NCI-H2107 (cell line): Measurements from ENCODE around the gene UGT1A7.
A peak's percentile ranks its signal among the peaks of the same experiment; 100 is the strongest.
"Not testable (repeated sequence)": the region's sequence is repeated elsewhere in the genome, so short reads cannot be mapped to it uniquely, and the experiment has no call there.

Experiments used
- DNase-seq: peaks from one replicate; lab custom pipeline; 2025; lab: John Stamatoyannopoulos, UW

UGT1A7 gene

DNA sequence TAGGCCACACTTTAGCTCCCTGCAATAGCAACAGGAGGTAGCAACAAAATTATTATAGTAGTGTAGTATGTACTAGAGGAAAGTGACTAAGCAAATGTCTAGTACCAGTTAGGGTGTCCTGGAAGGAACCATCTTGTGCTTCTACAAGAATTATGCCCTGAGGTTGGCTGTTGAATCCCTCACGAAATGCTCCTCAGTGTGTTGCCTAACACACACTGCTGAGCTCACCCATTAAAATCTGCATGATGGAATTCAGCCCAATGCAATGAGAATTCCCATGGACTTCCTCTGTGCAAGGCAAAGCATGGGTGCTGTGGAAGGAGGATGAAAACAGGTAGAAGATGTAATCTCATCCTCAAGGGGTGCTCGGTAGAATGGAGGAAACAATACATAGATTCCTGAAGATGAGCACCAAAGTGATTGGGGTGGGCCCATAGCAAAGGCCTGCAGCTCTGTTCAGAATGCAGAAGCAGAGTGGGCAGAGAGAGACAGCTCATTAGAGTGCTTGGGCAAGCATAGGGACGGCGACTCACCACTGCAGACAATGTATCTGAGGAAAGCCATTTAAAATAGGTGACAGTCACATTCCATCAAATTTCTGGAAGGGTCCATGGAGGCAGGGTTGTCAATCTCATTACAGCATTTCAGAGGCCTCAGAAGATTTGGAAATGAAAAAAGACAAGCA lies 1.2 kb upstream of the UGT1A7 start:
- no peak for DNase-seq

DNA sequence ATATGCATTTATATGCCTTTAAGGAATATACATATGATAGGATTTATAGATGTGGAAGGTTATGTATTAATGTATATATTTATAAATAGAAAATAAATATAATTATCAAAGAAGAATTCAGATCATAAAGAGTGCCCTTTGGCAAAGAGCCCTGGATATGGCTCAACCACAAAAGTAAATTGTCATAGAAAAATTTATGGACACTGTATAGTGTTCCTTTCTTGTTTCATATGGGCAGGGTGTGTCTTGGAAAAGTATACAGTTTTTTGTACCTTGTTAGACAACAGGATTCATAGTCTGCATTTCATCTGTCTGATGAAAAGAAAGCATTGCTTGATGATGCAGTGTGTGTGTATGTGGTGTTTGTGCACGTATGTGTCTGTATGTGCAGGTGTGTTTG lies 2.9 kb downstream of the UGT1A7 start:
- no peak for DNase-seq

DNA sequence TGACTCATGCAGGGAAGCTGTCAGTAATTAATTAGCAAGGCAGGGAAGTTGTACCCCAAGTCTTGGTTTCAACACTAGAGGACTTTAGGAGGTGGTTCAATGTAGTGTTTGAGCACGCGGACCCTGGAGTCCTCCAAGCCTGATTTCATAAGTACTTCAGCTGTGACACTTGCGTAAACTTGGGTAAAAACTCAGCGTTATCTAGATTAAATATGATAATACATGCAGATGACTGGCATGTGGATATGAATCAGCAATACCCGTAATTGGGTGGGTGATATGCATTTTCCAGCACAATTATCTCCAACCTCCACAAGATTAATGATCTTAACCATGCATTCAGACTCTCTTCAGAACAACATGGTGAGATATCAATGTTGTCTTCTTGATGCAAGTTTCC lies 5.2 kb downstream of the UGT1A7 start:
- DNase-seq, result no peak

DNA sequence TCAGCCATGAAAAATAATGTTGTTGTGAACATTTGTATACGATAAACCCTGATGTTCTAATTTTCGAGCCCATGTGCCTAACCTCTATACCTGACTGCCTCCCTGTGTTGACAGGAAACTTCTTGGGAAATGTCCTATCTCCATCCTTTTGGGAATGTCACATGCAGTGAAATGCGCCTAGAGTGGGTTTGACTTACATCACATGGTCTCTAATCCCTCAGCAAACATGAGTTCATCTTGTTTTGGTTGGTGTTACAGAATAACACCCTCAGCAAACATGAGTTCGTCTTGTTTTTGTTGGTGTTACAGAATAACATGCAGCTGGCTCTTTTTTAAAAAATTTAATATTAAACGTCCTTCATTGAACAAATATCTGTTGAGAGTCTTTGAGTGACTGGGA lies 6.6 kb downstream of the UGT1A7 start:
- DNase-seq, result no peak

DNA sequence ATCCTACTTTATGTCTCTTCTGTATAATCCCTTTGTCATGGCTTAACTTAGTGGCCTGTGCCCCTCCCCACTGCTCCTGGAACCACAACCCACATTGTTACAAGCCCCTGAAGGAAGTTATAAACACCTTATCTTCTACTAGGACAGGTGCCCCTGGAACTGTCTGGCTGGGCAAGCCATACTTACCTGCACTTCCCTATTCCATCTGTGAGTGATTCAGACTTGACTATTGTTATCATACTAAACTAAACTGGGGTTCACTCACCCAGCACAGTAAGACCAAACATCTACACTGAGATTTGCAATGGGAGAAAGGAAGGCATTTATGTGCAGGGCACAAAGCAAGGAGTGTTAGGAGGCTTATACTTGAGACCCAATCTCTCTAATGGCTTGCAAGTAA lies 7.3 kb downstream of the UGT1A7 start:
- no peak for DNase-seq

DNA sequence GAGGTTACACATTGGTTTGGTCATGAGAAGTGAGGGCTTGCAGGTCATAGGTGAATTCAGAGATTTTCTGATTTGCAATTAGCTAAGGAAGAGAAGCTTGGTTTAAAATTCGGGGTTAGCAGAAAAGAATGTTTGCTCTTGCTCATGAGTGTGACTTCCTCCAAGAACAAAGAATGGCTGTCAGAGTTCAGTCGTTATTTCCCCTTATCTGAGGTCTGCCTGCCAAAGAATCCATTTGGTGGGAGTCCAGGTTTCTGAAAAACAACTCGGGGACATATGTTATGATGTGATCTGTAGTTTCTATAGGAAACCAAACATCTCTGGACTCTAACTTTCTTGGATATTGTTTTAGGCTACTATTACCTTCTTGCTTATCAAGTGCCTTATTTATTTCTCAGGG lies 7.8 kb downstream of the UGT1A7 start:
- no peak for DNase-seq

DNA sequence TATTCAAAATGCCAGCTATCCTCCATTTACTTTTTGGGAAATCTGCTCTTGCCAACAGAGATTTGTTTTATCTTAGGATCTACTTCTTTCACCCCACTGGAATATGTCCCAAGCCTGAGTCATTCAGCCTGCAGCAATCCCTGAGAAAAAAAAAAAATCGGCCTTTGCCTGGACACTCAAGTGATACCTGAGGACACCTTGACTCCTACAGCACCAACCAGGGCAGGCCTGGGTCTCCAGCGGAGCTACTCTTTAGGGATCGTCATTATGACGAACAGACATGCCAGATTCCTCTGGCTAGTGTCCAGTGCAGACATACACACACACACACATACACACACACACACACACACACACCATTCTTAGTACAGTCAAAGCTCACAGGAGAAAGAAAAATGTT lies 8.7 kb downstream of the UGT1A7 start:
- no peak for DNase-seq

DNA sequence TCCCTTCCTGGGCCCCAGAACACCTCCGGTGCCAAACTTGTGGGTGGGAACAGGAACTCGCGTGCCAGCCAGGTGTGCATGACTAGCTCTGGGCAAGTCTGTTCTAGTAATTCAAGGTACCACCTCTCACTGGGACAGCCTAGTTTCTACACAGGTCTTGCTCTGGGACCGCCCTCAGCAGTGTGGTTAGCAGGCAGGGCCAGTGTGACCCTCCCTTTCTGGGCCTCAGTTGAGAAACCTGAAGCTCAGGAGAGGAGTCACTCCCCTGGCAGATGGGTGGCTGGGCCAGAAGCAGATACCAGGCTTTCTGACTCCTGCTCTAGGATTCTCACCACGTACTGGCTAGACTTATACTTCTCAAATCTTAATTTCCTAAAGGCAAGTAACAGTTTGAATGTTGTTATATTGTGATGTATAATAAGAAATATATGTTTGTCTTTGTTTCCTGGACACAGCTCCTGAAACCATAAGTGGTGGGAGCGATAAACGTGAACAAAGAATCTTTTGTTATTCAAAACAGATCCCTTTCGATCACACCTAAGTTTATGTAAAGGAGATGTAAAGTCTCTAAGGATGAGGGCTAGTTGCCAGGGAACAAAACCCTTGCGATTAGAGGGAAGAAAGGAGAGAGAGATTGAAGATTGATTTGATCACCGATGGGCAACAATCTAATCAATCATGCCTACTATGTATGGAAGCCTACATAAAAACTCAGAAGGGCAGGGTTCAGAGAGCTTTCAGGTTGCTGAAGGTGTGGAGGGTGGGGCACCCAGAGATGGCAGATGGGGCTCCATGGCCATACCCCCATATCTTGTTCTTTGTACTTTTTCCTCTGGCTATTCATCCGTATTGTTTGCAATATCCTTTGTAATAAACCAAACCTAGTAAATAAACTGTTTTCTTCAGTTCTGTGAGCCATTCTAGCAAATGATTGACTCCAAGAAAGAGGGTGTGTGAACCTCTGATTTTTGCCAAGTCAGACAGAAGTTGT lies 10.0 kb downstream of the UGT1A7 start:
- no peak for DNase-seq

DNA sequence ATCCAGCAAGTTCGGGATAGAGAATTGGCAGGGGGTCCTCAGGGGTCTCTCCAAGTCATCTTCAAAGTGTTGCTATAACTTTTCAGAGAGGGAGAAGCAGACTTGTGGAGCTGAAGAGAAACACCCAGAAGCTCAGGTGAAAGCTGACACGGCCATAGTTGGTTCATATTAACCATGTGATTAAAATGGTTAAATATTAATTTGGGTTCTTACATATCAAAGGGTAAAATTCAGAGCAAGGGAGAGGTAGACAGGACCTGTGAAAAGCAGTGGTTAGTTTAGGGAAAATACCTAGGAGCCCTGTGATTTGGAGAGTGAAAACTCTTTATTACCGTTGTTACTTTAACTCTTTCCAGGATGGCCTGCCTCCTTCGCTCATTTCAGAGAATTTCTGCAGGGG lies 10.9 kb downstream of the UGT1A7 start, which contains the start of gene UGT1A6:
TSS of gene UGT1A6 (plus strand) at position 243 of the 400 bp plus-strand sequence. CDS start at position 358, 115 bp downstream.
- DNase-seq, result no peak

DNA sequence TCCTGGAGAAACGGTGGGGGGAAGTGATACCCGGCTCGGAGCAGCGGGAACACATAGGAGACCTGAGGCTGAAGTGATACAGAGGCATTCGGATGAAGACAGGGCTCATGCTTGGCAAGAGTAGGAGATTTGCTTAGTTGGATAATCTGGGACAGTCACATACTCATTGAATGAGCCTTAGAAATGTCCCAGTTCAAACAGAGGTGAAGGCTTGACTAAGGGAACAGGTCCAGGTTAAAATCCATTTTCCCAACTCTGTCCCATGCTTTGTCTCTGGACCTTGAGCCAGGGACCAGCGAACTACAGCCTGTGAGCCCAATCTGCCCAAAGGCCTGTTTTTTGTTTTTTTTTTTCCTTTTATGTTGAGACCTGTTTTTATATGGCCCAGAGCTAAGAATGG lies 12.3 kb downstream of the UGT1A7 start:
- DNase-seq, result no peak

DNA sequence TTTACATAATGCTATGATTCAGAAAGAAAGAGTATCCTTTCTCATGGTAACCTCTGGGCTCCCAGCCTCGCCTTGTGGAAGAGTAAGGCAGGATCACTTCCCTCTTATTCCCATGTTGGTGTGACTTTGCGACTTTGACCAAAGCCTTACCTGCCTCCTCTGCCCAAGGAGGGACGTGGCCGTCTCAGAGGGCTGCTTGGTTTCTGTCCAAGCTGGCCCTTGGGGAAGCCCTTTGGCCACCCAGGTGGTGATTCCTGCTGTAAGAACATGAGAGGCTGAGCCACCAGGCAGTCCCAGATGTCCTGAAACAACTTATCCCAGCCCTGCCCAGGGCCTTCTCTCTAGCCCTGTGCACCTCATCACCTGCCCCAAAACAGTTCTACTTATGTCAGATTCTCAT lies 17.0 kb downstream of the UGT1A7 start:
- no peak for DNase-seq

DNA sequence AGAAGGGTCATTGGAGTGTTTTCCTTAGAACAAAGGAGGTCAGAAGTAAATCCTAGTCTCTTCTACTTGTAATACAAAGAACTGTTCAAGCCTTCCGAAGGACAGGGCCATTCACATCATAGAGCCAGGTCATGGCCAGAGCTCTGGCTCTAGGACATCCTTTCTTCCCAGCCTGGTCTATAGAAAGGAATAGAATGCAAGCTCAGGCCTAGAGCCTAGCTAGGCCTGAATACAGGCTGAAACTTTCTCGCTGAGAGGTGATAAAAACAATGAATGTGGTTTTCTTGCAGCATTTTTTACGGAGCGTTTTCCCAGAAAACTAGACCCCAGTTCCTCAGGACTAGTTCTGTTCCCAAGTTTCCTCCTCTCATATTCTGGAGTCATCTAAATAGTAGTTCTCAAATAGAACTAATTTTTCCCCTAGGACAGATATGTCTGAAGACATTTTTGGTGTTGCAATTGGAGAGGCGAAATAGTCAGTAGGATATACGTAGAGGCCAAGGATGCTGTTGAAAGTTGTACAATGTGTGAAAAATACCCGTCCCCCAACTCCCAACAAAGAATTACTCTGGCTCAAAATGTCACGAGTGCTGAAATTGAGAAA lies 17.8 kb downstream of the UGT1A7 start:
- DNase-seq, result no peak

DNA sequence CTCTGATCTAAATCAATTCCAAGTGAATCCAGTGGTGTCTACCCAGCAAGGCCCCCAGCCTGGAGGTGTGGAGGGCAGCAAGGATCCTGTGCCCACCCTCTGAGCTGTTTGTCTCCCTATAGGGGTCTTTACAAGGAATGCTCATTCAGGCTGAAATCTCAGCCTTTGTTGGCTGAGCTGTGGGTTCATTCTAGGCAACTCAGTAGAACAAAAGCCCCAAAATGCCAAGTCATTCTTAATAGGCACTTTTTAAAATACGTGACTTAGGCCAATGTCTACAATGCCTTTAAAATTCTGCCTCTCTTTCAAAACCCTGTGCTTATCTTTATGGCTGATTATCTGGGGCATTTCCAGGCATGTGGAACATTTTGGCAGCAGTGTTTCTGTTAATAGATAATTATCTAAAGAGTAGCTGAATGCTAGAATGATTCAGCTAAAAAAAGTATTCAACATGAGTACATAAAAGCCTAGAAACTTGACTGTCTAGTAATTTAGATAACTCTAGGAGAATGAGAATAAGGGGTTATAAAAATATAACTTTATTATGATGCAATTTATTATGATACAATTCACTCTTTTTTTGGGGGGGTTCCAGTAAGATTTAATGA lies 18.4 kb downstream of the UGT1A7 start:
- DNase-seq, result no peak

DNA sequence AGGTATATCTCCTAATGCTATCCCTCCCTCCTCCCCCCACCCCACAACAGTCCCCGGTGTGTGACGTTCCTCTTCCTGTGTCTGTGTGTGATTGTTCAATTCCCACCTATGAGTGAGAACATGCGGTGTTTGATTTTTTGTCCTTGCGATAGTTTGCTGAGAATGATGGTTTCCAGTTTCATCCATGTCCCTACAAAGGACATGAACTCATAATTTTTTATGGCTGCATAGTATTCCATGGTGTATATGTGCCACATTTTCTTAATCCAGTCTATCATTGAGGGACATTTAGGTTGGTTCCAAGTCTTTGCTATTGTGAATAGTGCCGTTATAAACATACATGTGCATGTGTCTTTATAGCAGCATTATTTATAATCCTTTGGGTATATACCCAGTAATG lies 19.1 kb downstream of the UGT1A7 start:
- not testable (repeated sequence) for DNase-seq

DNA sequence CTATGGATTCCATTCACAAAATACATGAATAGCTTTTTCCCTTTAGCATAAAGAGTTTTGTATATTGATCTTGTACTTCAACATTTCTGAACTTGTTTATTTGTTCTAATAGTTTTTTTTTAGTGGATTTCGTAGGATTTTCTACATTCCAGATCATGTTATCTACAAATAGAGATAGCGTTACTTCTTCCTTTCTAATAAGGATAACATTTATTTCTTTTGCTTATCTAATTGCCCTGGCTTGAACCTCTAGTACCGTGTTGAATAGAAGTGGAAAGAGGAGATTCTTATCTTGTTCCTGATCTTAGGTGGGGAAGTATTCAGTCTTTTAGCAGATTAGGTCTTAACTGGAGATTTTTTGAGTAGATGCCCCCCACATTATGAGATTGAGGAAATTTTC lies 20.5 kb downstream of the UGT1A7 start:
- DNase-seq, result no peak

DNA sequence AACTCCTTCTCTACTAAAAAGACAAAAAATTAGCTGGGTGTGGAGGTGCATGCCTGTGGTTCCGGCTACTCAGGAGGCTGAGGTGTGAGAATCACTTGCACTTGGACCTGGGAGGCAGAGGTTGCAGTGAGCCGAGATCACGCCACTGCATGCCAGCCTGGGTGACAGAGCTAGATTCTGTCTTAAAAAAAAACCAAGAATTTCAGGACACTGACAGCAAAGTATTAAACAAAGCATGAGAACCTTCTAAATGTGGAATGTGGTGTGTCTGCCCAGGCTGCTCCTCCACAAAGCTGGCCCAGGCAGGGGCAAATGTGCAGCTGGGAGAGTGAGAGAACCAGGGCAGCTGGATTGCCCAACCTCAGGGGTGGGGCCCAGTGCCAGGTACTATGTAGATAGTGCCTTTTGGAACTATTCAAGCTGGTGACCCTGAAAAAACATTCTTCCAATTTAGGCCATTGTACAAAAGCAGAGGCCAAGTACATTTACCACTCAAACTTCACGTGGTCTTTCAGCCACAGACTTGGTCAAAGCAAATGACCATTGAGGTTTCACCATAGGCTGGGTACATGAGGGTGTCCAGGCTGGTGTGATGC lies 24.3 kb downstream of the UGT1A7 start:
- DNase-seq, result no peak

DNA sequence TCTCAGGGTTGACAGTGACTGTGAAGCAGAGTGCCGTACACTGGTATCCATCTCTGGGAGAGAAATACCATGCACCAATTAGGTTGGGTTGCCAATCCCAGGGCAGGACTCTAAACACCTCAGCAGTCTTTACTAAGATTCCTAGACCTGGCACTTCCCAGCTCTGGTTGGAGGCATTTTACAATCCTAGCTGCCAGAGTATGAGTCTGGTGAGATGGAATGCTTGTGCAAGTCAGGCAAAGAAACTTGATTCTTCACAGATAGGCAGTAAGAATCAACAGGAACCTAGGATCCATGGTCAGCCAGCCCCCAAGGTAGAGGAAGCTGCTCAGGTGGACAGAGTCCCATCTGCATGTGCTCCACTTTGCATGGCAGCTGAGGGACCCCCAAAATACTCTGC lies 25.0 kb downstream of the UGT1A7 start:
- DNase-seq, result no peak

DNA sequence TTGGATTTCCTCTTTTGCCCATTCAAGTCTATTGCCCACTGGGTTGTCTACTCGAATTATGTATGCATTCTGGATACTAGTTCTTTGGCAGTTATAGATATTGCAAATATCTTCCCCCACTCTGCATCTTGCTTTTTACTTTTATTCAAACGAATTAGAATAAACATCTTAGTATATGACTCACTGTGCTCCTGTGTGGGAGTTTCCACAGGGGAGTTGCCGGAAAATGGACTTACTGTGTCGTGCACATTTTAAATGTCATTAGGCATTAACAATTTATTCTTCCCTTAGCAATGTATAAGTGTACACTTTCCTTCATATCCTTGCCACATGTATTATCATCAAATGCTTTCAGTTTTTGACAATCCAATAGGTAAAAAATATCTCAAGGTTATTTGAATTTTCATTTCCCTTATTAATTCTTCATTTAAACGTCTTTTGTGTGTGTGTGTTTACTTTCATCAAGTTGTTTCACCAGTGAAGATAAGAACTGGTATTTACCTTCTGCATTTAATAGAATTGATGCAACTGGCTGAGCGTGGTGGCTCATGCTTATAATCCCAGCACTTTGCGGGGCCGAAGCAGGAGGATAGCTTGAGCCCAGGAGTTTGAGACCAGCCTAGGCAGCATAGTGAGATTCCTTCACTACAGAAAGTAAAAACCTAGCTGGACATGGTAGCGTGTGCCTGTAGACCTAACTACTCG lies 26.4 kb downstream of the UGT1A7 start:
- DNase-seq, result no peak

DNA sequence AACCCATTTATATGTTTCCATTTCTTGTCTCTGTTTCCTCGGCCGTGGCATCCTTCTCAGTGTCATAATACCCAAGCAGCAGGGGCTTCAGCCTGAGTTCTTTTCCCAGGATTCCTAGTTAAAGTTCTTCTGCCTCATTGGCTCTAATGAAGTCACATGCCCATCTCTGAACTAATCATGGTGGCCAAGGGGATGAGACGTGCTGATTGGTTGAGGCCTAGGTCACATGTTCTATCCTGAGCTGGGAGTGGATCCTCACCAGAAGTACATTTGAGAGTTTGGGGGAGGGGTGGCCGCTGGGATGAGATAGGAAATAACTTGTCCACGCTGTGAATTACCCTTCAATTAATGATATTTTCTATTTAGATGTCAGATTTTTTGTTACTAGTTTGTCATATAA lies 27.2 kb downstream of the UGT1A7 start:
- no peak for DNase-seq

DNA sequence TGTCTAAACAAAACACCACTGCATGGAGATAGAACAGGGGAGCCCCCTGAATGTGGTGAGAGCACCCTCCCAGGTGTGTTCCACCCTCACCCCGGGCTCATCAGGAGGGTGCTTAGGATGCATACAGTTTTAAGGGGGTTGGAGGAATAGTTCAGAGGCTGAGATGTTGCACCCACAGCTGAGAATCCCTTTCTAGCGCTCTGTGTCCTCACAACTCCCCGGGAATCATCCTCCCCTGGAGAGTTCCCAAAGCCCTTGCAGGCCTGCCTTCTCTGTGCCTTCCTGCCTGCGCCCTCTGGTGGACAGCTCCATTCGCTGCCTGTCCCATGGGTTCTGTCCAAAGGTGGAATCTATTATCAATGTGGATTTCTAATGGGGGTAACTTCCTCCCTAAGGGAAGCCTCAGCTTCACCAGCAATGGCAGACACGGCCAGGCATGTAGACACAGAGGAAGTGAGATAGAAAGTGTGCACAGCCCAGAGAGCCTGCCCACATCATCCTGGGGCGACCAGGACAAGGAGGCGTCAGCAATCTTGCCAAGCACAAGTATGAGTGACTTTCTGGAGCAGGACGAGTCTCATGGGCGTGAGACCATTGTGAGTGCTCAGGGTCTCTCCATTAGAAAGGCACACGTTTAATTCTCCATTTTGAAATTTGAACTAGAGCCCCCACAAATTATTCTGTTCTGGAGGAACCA lies 29.8 kb downstream of the UGT1A7 start:
- peak; percentile 43 for DNase-seq
